Measurements from ENCODE around the gene WIPF3. TPM values are rescaled to one million over a fixed set of nuclear protein-coding genes. Genes with fewer than 3 reads are reported as not detected.

WIPF3 gene
- total and polyA plus RNA-seq, 4 donors: 0.10 to 0.23 (median 0.14) TPM; not detected in 1

- H3K9me3 ChIP-seq (ENCODE audit: control insufficient read depth in 4 of 4, low read length in 3 of 4): no peaks in the 10 kb centered on the region
- H3K36me3 ChIP-seq (ENCODE audit: control insufficient read depth in 4 of 4, insufficient read depth in 3 of 4, low read depth in 1 of 4, low read length in 3 of 4): no peaks in the 10 kb centered on the region
- H3K9ac ChIP-seq (ENCODE audit: low read depth in 1 of 2, low read length in 2 of 2): no peak overlapping the region
- H3K4me1 ChIP-seq (ENCODE audit: control insufficient read depth in 4 of 4, insufficient read depth in 4 of 4, low read length in 3 of 4): no peaks in the 10 kb centered on the region
- H3K4me3 ChIP-seq (ENCODE audit: low read depth in 1 of 3, low read length in 3 of 3): no peak overlapping the region
- H3K27me3 ChIP-seq (ENCODE audit: control insufficient read depth in 4 of 4, insufficient read depth in 4 of 4, low read length in 3 of 4): no peaks in the 10 kb centered on the region
- TF ChIP-seq, protein P1, sequence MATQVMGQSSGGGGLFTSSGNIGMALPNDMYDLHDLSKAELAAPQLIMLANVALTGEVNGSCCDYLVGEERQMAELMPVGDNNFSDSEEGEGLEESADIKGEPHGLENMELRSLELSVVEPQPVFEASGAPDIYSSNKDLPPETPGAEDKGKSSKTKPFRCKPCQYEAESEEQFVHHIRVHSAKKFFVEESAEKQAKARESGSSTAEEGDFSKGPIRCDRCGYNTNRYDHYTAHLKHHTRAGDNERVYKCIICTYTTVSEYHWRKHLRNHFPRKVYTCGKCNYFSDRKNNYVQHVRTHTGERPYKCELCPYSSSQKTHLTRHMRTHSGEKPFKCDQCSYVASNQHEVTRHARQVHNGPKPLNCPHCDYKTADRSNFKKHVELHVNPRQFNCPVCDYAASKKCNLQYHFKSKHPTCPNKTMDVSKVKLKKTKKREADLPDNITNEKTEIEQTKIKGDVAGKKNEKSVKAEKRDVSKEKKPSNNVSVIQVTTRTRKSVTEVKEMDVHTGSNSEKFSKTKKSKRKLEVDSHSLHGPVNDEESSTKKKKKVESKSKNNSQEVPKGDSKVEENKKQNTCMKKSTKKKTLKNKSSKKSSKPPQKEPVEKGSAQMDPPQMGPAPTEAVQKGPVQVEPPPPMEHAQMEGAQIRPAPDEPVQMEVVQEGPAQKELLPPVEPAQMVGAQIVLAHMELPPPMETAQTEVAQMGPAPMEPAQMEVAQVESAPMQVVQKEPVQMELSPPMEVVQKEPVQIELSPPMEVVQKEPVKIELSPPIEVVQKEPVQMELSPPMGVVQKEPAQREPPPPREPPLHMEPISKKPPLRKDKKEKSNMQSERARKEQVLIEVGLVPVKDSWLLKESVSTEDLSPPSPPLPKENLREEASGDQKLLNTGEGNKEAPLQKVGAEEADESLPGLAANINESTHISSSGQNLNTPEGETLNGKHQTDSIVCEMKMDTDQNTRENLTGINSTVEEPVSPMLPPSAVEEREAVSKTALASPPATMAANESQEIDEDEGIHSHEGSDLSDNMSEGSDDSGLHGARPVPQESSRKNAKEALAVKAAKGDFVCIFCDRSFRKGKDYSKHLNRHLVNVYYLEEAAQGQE (IDR thresholded peaks at IDR 0.05): no peak
- TF ChIP-seq JUND (IDR thresholded peaks at IDR 0.05) (no peak), RXRA (IDR thresholded peaks at IDR 0.05) (no peak), EGR1 (IDR thresholded peaks at IDR 0.05; ENCODE audit: low read depth in 2 of 2) (no peak), YY1 (IDR thresholded peaks at IDR 0.05) (no peak)
- H3K27ac ChIP-seq (ENCODE audit: low read depth in 1 of 2, low read length in 2 of 2): no peak overlapping the region
- DNase-seq (ENCODE audit: low spot score): no peak
- 58% methylated on average over 5 of the region's 5 CpGs for WGBS
Measured at GRCh38 chr7:29871787-29872398, 65.6 kb downstream of the WIPF3 start.

DNA sequence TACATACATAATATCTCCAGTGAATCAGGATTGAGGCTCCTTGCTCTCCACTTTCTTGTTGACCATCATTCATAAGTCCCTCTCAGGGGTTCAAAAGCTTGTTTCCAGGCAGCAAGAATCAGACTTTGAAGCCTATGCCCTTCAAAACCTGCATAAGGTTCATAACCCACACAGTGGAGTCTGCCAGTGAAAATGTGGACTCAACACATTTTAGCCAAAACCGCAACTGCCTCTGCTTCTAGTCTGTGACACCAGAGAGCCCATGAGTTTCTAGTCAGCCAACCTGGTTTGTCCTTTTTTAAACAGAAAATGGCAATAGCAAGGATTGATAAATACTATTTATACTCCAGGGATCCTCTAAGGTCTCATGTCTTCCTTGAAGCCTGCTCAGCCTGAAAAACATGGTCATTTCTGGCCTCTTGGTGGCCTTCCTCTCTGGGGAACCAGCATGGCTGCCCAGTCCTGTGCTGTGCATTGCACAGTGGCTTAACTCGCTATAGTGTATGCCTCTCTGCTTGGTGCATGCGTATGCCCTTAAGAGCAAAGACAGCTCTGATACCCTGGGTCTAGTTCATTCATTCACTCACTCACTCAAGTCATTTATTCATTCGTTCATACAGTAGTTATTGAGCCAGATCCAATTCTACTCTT, 67.5 kb downstream of the WIPF3 start:
- Histone ChIP-seq H3K27me3 (ENCODE audit: control insufficient read depth in 4 of 4, insufficient read depth in 4 of 4, low read length in 3 of 4) (no peaks in the 10 kb centered on the region), H3K4me1 (ENCODE audit: control insufficient read depth in 4 of 4, insufficient read depth in 4 of 4, low read length in 3 of 4) (no peaks in the 10 kb centered on the region), H3K9ac (ENCODE audit: low read depth in 1 of 2, low read length in 2 of 2) (no peak overlapping the region), H3K4me3 (ENCODE audit: low read depth in 1 of 3, low read length in 3 of 3) (no peak overlapping the region), H3K36me3 (ENCODE audit: control insufficient read depth in 4 of 4, insufficient read depth in 3 of 4, low read depth in 1 of 4, low read length in 3 of 4) (no peaks in the 10 kb centered on the region), H3K9me3 (ENCODE audit: control insufficient read depth in 4 of 4, low read length in 3 of 4) (no peaks in the 10 kb centered on the region), H3K27ac (ENCODE audit: low read depth in 1 of 2, low read length in 2 of 2) (no peak overlapping the region)
- DNase-seq (ENCODE audit: low spot score): no peak
- TF ChIP-seq FOXA1 (IDR thresholded peaks at IDR 0.05) (no peak), FOXA2 (IDR thresholded peaks at IDR 0.05) (no peak), MAX (IDR thresholded peaks at IDR 0.05) (no peak)
- TF ChIP-seq, protein P2, sequence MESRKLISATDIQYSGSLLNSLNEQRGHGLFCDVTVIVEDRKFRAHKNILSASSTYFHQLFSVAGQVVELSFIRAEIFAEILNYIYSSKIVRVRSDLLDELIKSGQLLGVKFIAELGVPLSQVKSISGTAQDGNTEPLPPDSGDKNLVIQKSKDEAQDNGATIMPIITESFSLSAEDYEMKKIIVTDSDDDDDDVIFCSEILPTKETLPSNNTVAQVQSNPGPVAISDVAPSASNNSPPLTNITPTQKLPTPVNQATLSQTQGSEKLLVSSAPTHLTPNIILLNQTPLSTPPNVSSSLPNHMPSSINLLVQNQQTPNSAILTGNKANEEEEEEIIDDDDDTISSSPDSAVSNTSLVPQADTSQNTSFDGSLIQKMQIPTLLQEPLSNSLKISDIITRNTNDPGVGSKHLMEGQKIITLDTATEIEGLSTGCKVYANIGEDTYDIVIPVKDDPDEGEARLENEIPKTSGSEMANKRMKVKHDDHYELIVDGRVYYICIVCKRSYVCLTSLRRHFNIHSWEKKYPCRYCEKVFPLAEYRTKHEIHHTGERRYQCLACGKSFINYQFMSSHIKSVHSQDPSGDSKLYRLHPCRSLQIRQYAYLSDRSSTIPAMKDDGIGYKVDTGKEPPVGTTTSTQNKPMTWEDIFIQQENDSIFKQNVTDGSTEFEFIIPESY (IDR thresholded peaks at IDR 0.05): no peak
- WGBS: 92% methylated on average over 4 of the region's 4 CpGs

DNA sequence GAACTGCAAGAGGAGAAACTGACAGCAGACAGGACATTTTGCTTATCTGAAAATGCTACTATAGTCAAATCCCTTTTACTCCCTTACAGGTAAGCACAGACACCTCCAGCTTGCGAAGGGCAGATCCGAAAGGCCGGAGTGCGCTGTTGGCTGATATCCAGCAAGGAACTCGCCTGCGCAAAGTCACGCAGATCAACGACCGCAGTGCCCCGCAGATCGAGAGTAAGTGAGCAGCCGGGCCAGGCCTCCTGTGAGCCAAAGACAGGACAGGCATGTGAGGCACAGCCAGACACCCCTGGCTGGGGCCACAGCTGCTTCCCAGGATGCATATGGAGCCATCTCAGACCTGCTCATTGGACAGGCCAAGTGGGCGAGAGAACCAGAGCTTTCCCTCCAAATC, 69.4 kb downstream of the WIPF3 start:
- Histone ChIP-seq H3K9ac (ENCODE audit: low read depth in 1 of 2, low read length in 2 of 2) (no peak overlapping the region), H3K27me3 (ENCODE audit: control insufficient read depth in 4 of 4, insufficient read depth in 4 of 4, low read length in 3 of 4) (no peaks in the 10 kb centered on the region), H3K27ac (ENCODE audit: low read depth in 1 of 2, low read length in 2 of 2) (no peak overlapping the region), H3K4me1 (ENCODE audit: control insufficient read depth in 4 of 4, insufficient read depth in 4 of 4, low read length in 3 of 4) (no peaks in the 10 kb centered on the region), H3K9me3 (ENCODE audit: control insufficient read depth in 4 of 4, low read length in 3 of 4) (no peaks in the 10 kb centered on the region), H3K36me3 (ENCODE audit: control insufficient read depth in 4 of 4, insufficient read depth in 3 of 4, low read depth in 1 of 4, low read length in 3 of 4) (no peaks in the 10 kb centered on the region), H3K4me3 (ENCODE audit: low read depth in 1 of 3, low read length in 3 of 3) (no peak overlapping the region)
- no peak for DNase-seq (ENCODE audit: low spot score)
- WGBS: 96% methylated on average over 13 of the region's 13 CpGs
- TF ChIP-seq MAX (IDR thresholded peaks at IDR 0.05) (no peak), RAD21 (IDR thresholded peaks at IDR 0.05) (no peak), FOXA2 (IDR thresholded peaks at IDR 0.05) (no peak), FOXA1 (IDR thresholded peaks at IDR 0.05) (no peak)
- TF ChIP-seq, protein P3, sequence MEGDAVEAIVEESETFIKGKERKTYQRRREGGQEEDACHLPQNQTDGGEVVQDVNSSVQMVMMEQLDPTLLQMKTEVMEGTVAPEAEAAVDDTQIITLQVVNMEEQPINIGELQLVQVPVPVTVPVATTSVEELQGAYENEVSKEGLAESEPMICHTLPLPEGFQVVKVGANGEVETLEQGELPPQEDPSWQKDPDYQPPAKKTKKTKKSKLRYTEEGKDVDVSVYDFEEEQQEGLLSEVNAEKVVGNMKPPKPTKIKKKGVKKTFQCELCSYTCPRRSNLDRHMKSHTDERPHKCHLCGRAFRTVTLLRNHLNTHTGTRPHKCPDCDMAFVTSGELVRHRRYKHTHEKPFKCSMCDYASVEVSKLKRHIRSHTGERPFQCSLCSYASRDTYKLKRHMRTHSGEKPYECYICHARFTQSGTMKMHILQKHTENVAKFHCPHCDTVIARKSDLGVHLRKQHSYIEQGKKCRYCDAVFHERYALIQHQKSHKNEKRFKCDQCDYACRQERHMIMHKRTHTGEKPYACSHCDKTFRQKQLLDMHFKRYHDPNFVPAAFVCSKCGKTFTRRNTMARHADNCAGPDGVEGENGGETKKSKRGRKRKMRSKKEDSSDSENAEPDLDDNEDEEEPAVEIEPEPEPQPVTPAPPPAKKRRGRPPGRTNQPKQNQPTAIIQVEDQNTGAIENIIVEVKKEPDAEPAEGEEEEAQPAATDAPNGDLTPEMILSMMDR (IDR thresholded peaks at IDR 0.05; ENCODE audit: low read depth, low read length, missing input control): no peak

All from liver (tissue), 9 donors.